ENCODE results near the gene AKIP1.
"Not testable (repeated sequence)": the region's sequence is repeated elsewhere in the genome, so short reads cannot be mapped to it uniquely, and the experiment has no call there.

AKIP1 gene

GRCh38 chr11:8917157-8917825 lies 6.3 kb downstream of the AKIP1 start:
- no peak for DNase-seq

DNA sequence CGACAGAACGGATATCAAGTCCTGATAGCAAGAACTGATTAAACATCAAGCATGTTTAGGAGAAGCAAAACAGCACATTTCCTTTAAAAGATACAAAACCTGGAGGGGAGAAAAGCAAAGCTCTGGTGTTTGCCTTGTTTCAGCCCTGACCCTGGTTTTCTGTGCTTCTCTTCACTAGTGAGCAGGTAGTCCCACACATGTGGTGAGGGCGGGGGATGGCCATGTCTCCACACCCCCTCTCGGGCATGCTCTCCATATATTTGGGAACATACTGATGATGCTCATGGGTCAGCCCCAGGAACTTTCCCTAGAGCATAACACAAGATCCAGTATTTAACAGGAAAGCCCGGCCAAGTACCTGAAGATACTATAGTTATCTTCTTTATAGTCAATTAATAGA lies 11.7 kb downstream of the AKIP1 start:
- no peak for DNase-seq

DNA sequence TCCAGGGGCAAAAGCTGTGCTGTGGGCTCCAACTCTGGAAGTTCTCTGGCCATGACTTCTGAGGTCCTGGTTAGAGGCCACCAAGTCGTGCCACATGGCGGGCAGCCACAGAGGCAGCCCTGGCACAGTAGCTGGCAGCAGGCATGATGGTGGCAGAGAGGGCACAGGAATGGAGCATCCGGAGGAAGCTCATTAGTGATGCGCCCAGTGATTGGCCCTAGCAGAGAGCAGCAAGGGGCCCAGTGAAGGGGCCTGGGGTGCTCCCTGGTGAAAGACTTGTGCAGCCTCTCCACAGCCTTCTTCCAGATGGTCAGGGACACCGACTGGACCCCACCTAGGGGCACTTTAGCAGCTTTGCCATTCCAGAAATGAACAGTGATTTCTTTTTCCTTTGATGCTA lies 14.7 kb downstream of the AKIP1 start:
- no peak for DNase-seq

GRCh38 chr11:8926236-8926635 lies 15.2 kb downstream of the AKIP1 start:
- DNase-seq: no peak

DNA sequence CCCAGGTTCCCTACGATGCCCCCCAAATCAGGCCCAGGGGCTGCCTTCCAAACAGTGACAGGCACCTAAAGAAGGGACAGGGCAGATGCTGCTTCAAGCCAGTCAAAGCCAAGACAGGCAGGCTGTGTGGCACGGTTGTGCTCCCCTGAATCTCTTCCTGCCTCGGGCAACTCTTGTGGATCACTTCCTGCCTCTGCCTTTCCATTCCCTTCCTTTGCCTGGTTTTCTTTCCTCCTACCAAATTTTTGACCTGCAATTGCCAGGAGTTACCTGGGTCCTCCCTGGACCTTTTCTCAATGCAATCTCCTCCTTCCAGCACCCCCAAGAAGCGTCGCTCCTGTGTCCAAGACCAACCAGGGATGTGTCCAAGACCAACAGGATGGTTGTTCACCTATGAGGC lies 16.2 kb downstream of the AKIP1 start:
- no peak for DNase-seq

GRCh38 chr11:8928205-8928604 lies 17.2 kb downstream of the AKIP1 start:
- no peak for DNase-seq

- DNase-seq: no peak
Observed at GRCh38 chr11:8928981-8929615, 18.1 kb downstream of the AKIP1 start.

DNA sequence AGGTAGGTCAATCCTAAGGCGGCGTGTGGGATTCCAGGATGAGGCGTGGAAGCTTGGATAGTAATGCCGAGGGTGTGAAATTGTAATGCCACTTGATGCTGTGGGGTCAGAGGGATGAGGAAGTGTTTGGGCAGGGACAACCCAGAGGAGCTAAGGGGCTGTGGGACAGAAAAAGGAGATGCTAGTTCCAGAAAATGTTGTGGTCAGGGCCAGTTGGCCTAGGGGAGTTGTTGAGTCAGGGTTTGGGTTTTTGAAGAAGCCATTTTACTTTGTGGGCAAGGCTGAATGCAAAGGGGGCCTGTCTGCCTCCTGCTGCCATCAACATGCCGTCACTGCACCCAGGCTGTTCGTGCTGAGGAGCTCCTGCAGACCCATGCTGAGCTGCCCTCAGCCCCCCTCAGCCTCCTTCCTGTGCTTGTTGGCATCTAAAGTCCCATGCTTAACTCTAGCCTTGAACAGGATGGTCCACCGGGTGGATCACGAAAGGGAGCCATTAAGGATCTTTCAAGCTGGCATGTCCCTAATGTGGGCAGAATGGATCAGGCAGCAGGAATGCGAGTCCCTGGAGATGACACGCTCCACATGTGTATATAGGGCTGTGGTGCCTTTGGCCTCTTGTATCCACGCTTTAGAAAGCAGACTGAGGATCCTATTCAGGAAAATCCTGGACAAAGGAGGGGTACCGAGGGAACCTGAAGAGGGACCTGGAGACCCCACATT lies 19.6 kb downstream of the AKIP1 start:
- DNase-seq: no peak

DNA sequence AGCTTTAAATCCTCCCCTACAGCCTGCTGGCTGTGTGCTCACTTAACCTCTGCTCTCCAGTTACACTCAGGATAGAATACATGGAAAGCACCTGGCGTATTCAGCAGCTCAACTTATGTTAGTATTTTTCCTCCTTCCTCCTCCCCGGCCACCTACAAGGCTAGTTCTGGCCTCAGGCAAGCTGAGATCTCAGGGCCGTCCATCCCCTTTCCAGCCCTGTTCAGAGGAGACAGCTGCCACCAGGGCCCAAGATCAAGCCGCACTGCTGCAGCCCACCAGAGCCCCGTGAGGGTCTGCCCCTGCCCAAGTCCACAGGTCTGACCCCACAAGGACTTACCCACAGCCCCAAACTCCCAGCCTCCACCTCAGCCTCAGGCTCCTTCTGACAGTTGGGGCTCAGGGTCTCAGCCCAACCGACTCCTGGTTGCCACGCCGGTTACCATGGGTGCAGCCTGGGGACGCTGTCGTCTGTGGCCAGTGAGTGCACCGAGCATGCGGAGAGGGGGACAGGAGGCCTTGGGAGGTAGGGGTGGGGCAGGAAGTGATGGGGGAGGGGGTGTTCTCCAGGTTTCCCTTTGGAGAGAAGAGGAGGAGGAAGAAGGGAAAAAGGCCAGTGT lies 21.7 kb downstream of the AKIP1 start, which contains the start of gene C11orf16:
Gene C11orf16, minus strand, starts transcription at position 384 of the 617 bp plus-strand sequence. CDS start 639 bp downstream, outside the sequence.
- DNase-seq: no peak

GRCh38 chr11:8933931-8934330 lies 22.9 kb downstream of the AKIP1 start:
- no peak for DNase-seq

GRCh38 chr11:8934742-8935488 lies 23.9 kb downstream of the AKIP1 start:
- DNase-seq: no peak

- DNase-seq: not testable (repeated sequence)
Observed at GRCh38 chr11:8935789-8936188, 24.8 kb downstream of the AKIP1 start.

DNA sequence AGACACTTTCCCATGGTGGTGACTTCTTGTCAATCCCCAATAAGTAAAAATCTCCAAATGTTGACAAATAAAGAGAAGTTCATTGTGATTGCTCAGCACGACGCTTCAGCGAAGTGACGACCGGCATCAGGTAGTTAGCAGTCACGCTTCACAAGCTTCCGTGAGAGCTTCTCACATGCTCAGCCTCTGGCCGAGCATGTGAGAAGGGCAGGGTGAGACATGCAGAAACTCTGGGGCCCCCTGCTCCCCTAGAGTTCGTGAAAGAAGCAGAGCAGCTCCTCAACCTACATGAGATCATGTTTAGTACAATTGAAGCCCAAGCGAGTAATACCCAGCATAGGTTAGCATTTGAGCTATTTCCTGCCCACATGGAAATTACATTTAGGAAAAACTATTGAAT lies 26.2 kb downstream of the AKIP1 start:
- DNase-seq: no peak

GRCh38 chr11:8937659-8938058 lies 26.7 kb downstream of the AKIP1 start:
- no peak for DNase-seq

DNA sequence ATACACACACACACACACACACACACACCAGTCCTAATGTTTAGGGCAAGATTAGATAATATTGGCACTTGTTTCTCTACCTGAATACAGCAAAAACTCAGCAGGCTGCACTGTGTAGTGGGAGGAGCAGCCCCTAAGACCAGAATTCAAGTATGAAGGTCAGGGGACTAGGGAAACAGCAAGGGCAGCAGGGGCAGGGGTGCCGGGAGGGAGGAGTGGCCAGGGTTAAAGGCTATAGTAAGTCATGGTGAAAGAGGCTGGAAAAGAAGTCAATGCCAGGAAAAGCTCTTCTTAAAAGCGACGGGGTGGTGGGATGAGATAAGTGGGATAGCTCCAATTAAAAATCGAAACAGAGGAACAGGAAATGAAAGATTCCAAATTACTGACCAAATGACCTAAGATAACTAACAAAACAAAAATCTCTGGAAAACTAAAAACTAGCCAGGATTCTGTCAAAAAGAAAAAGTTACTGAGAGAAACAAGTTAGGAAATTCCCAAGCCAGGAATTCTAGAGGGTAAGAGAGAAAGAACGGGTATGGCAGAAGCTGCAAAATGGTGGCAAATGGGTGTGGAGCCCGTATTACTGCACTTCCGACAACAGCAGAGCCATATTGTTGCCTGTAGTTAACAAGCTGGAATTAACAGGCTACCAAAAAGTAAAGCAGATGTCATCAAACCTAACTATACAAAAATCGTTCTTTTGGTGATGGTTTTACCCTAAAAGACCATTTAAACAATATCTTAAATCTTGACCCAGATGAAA lies 30.5 kb downstream of the AKIP1 start:
- DNase-seq: no peak

DNA sequence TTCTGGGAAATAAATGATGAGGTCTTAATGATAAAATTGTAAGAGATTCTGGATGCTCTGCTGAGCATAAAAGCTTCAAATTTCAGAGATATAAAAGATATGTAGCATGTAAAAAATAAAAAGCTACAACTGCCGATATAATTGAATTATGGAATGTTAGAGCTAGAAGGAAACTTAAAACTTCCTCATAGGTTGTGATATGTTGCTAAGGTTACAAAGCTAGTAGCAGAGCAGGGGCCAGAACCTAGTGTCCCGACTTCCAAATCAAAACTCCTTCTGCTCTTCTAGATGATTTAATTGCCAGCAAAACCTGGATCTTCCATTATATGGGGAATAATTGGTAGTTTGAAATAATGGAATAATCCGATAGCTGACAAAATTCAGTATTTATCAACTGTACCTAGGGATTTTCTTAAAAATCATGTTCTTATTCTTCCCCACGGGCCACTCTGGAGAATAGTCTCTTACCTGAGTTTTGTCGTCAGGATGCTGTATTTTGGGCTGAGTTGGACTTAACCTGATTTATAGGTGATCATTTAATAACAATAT lies 31.6 kb downstream of the AKIP1 start, which contains the start of gene ASCL3:
Gene ASCL3, minus strand, starts transcription at position 499 of the 549 bp plus-strand sequence. CDS start 4,855 bp downstream, outside the sequence.
- no peak for DNase-seq

GRCh38 chr11:8947230-8947943 lies 36.4 kb downstream of the AKIP1 start:
- no peak for DNase-seq

- no peak for DNase-seq
Observed at GRCh38 chr11:8948886-8949285, 37.9 kb downstream of the AKIP1 start.

DNA sequence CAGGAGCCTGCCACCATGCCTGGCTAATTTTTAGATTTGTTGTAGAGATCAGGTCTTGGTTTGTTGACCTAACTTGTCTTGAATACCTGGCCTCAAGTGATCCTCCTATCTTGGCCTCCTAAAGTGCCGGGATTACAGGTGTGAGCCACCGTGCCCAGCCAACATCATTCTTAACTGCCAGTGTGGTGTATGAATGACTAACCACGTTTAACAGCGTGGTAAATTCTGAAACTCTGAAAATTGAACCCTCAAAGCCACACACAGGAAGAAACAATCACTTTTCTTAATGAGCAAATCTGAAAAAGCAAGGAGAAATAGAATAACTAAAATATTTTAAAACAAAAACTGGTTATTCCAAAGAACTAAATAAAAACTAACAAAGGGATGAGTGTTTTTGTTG lies 45.9 kb downstream of the AKIP1 start:
- DNase-seq: no peak

- peak; percentile 12 for DNase-seq
Observed at GRCh38 chr11:8959546-8960166, 48.7 kb downstream of the AKIP1 start.
